GM23338 (cell line): ENCODE results near the gene IFT43. TPM values are rescaled to one million over a fixed set of nuclear protein-coding genes. Genes with fewer than 3 reads are reported as not detected.

Experiments
- ATAC-seq: fragments of 200-7000 bp; cut with Tn5 transposase; 3 replicates; pipeline ENCODE4 v1.9.1; 2020
- DNase-seq: peaks from one replicate; pipeline ENCODE4 v3.0.0-alpha.2; 2015; ENCODE audit warnings: low spot score
- H2AFZ ChIP-seq: fragments of 200-600 bp; sonication (generic); 2 replicates; pipeline ENCODE4 v1.8.0; 2016; ENCODE audit warnings: antibody characterized with exemption, mild to moderate bottlenecking, moderate library complexity
- H3F3A ChIP-seq: fragments of 200-600 bp; sonication (generic); replicated peaks from 2 replicates; pipeline ENCODE4 v1.8.0; 2017; ENCODE audit warnings: antibody characterized with exemption, mixed run types, low read depth
- H3K27ac ChIP-seq: fragments of 200-600 bp; sonication (generic); 2 replicates; pipeline ENCODE4 v1.6.1; 2016; ENCODE audit warnings: low read depth
- H3K27me3 ChIP-seq: fragments of 200-600 bp; sonication (generic); 2 replicates; pipeline ENCODE4 v1.8.0; 2016; ENCODE audit warnings: mild to moderate bottlenecking, mixed run types, moderate library complexity; ENCODE audit not compliant: insufficient read depth
- H3K36me3 ChIP-seq: fragments of 200-600 bp; sonication (generic); 2 replicates; pipeline ENCODE4 v1.8.0; 2016; ENCODE audit warnings: mild to moderate bottlenecking; ENCODE audit not compliant: insufficient read depth
- H3K4me1 ChIP-seq: fragments of 200-600 bp; sonication (generic); 2 replicates; pipeline ENCODE4 v1.8.0; 2016; ENCODE audit warnings: mild to moderate bottlenecking, moderate library complexity; ENCODE audit not compliant: insufficient read depth
- H3K4me2 ChIP-seq: fragments of 200-600 bp; sonication (generic); 2 replicates; pipeline ENCODE4 v1.7.1; 2017; ENCODE audit warnings: mixed run types
- H3K4me3 ChIP-seq: fragments of 200-600 bp; sonication (generic); 2 replicates; pipeline ENCODE4 v1.6.1; 2016; ENCODE audit warnings: mixed run types
- H3K79me2 ChIP-seq: fragments of 200-600 bp; sonication (generic); replicated peaks from 2 replicates; pipeline ENCODE4 v1.8.0; 2017; ENCODE audit warnings: mild to moderate bottlenecking; ENCODE audit not compliant: insufficient read depth
- H3K9me2 ChIP-seq: fragments of 200-600 bp; sonication (generic); 2 replicates; pipeline ENCODE4 v1.8.0; 2017; ENCODE audit not compliant: insufficient read depth
- H4K20me1 ChIP-seq: fragments of 200-600 bp; sonication (generic); replicated peaks from 2 replicates; pipeline ENCODE4 v1.8.0; 2017; ENCODE audit warnings: mild to moderate bottlenecking; ENCODE audit not compliant: insufficient read depth
- H3K27ac Mint-ChIP-seq: 2 replicates; pipeline ENCODE4 v1.8.0; 2020; ENCODE audit warnings: inconsistent platforms, mild to moderate bottlenecking, moderate library complexity, mixed read lengths
- H3K27me3 Mint-ChIP-seq: 3 replicates; pipeline ENCODE4 v1.8.0; 2022; ENCODE audit warnings: low read depth, mild to moderate bottlenecking, moderate library complexity, mixed read lengths, inconsistent platforms; ENCODE audit not compliant: insufficient read depth, poor library complexity
- H3K36me3 Mint-ChIP-seq: 3 replicates; pipeline ENCODE4 v1.8.0; 2021; ENCODE audit warnings: low read depth, mild to moderate bottlenecking, inconsistent platforms, moderate library complexity, mixed read lengths
- H3K4me1 Mint-ChIP-seq: 3 replicates; pipeline ENCODE4 v1.8.0; 2020; ENCODE audit warnings: mild to moderate bottlenecking, inconsistent platforms, mixed read lengths
- H3K4me3 Mint-ChIP-seq: 3 replicates; pipeline ENCODE4 v1.8.0; 2021; ENCODE audit warnings: moderate library complexity, mild to moderate bottlenecking, inconsistent platforms, mixed read lengths
- H3K9me3 Mint-ChIP-seq: 3 replicates; pipeline ENCODE4 v1.8.0; 2020; ENCODE audit warnings: moderate library complexity, mild to moderate bottlenecking, inconsistent platforms, mixed read lengths
- CTCF ChIP-seq, 2 experiments: fragments of 200-600 bp in 1 of 2; sonication (generic) in 1 of 2; conservative IDR thresholded peaks; 2 replicates each; pipeline versions ENCODE4 v1.5.1 to v1.6.1; 2016 to 2017; ENCODE audit warnings: antibody characterized with exemption in 2 of 2, low read depth in 2 of 2, mild to moderate bottlenecking in 2 of 2, moderate library complexity in 1 of 2
- ETS1 ChIP-seq: IDR thresholded peaks from 2 replicates; pipeline ENCODE4 v1.6.1; 2016; ENCODE audit warnings: antibody characterized with exemption
- JUNB ChIP-seq: IDR thresholded peaks from one replicate; pipeline ENCODE4 v1.6.1; 2016; ENCODE audit warnings: antibody characterized with exemption; ENCODE audit not compliant: unreplicated experiment
- NANOG ChIP-seq: IDR thresholded peaks from 2 replicates; pipeline ENCODE4 v1.6.1; 2016; ENCODE audit warnings: antibody characterized with exemption, borderline replicate concordance
- POLR2AphosphoS5 ChIP-seq: IDR thresholded peaks from 2 replicates; pipeline ENCODE4 v1.6.1; 2016; ENCODE audit warnings: antibody characterized with exemption, low read depth
- REST ChIP-seq: IDR thresholded peaks from one replicate; pipeline ENCODE4 v1.6.1; 2018; ENCODE audit warnings: antibody characterized with exemption; ENCODE audit not compliant: unreplicated experiment
- ZNF331 ChIP-seq: fragments of 250-450 bp; sonication (Bioruptor Pico); IDR thresholded peaks from 2 replicates; pipeline ENCODE4 v1.5.0; 2020; ENCODE audit warnings: low read depth, mild to moderate bottlenecking, moderate library complexity
- ZNF462 ChIP-seq: fragments of 250-450 bp; sonication (Bioruptor Pico); IDR thresholded peaks from 2 replicates; pipeline ENCODE4 v1.5.0; 2020; ENCODE audit warnings: mild to moderate bottlenecking, moderate library complexity
- polyA plus RNA-seq: library from polyadenylated mRNA; unstranded; fragments of >200 nt; fragmentation: Nextera tagmentation; extraction: Ambion mirVana; gene quantifications from 2 replicates; pipeline ENCODE4 v1.2.1, GENCODE V29; 2016
- total RNA-seq: library from RNA; depleted of rRNA; stranded (reverse); fragments of >200 nt; shearing (Covaris generic); gene quantifications from 2 replicates; pipeline ENCODE4 v1.2.3, GENCODE V29; 2014

The IFT43 gene
- total and polyA plus RNA-seq, 2 experiments from 2014 or later, result 21.5 to 43.1 TPM

GRCh38 chr14:76118594-76118993, 133.0 kb downstream of the IFT43 start:
- H3K4me1 Mint-ChIP-seq, result peaks cover 45% of the 10 kb centered on the region
- H3F3A ChIP-seq, result peaks cover 11% of the 10 kb centered on the region; the same call in 1 of the 2 replicates
- H3K9me2 ChIP-seq, result peaks cover 9% of the 10 kb centered on the region; the same call in 1 of the 2 replicates
- no peak overlapping the region for H2AFZ ChIP-seq
- H3K27ac ChIP-seq, result no peak overlapping the region
- H3K36me3 Mint-ChIP-seq, result no peaks in the 10 kb centered on the region
- no peaks in the 10 kb centered on the region for H4K20me1 ChIP-seq
- DNase-seq, result no peak
- H3K27me3 ChIP-seq, result no peaks in the 10 kb centered on the region
- H3K4me1 ChIP-seq, result peaks cover 26% of the 10 kb centered on the region
- H3K27me3 Mint-ChIP-seq, result peaks cover 18% of the 10 kb centered on the region
- no peaks in the 10 kb centered on the region for H3K36me3 ChIP-seq
- H3K79me2 ChIP-seq, result no peaks in the 10 kb centered on the region
- no peak overlapping the region for H3K4me3 Mint-ChIP-seq
- H3K4me2 ChIP-seq, result no peak overlapping the region
- H3K4me3 ChIP-seq, result no peak overlapping the region
- no peak for TF ChIP-seq JUNB
- no peak for TF ChIP-seq NANOG
- no peak for TF ChIP-seq ZNF462
- TF ChIP-seq CTCF (conservative IDR thresholded peaks at IDR 0.05; ENCODE audit: low read depth in 2 of 2), result no peak
- TF ChIP-seq REST, result no peak
- no peak for TF ChIP-seq ZNF331
- no peak for TF ChIP-seq ETS1
- TF ChIP-seq POLR2AphosphoS5, result no peak
- no peak overlapping the region for H3K27ac Mint-ChIP-seq
- no peak for ATAC-seq
- no peaks in the 10 kb centered on the region for H3K9me3 Mint-ChIP-seq
